ENCODE results near the gene RSAD2.

- TF ChIP-seq CTCF (conservative IDR thresholded peaks at IDR 0.05), result no peak
- no peak for TF ChIP-seq EZH2 (IDR thresholded peaks at IDR 0.05; ENCODE audit: low read depth)
Measured at GRCh38 chr2:6865346-6866274, 12.0 kb upstream of the RSAD2 start, which contains the start of gene CMPK2.

Data from PC-9 (cell line).